Iris pigment epithelial cell (primary cell): Measurements from ENCODE around the gene UBE2A.

Experiments
- DNase-seq: peaks from one replicate; pipeline ENCODE4 v3.0.0-alpha.2; 2011; ENCODE audit warnings: low read depth

The UBE2A gene

DNA sequence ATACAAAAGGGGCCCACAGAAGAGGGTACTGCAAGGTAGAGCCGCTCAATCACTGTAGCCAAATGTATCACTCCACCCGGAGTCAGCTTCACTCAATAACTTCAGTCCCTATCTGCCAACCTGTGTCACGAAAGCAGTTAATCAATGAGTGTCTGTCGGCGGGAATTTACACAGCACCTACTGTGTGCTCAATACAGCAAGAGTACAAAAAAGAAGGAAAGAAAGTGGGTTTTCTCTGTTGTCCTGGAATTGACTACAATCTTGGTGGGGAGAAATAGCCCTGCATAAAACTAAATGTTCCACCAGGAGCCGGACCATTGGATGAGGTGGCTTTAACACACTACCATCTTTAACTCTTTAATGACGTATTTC, 32.6 kb downstream of the UBE2A start:
- no peak for DNase-seq

GRCh38 chrX:119614776-119615175, 40.4 kb downstream of the UBE2A start:
- no peak for DNase-seq

- DNase-seq: no peak
Measured at GRCh38 chrX:119617517-119618164, 43.3 kb downstream of the UBE2A start.

GRCh38 chrX:119618439-119618838, 44.1 kb downstream of the UBE2A start:
- DNase-seq: no peak

DNA sequence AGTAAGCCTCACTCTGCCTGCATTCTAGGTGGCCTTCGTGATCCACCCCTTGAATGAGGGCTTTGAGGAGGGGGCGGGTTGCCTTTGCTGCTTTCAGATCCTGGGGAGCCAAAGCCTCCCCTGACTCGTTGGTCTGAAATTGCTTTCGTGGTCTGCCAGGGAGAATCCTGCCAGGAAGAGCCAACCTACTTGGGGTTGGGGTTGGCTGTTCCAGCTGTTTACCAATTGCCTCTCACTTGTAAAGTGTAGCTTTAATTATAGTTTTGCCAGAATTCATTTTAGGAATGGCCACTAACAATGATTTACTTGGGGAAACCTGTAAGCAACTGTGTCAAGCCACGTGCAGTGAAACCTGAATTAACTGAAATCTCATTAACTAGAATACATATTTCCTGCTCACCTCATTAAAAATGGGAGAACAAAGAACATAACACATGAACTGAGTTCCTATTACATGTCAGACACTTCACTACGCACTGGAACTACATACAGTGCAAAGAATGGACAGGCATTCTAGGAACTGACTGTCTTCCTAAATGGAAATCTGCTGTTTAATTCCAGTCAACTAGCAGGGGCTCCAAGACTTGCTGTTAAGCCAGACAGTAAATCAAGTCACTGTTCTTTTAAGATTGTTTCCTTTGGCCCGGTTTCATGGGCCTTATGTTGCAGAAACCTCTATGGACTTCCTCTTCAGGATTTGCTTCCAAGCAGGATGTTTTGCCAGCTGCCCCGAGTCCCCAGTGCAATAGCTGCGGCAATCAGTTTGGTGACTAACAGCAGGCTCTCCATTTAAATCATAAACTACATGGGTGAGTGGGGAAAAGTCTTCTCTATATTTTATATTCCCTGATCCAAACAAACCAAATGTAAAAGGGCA, 48.2 kb downstream of the UBE2A start:
- peak; percentile 52 for DNase-seq

DNA sequence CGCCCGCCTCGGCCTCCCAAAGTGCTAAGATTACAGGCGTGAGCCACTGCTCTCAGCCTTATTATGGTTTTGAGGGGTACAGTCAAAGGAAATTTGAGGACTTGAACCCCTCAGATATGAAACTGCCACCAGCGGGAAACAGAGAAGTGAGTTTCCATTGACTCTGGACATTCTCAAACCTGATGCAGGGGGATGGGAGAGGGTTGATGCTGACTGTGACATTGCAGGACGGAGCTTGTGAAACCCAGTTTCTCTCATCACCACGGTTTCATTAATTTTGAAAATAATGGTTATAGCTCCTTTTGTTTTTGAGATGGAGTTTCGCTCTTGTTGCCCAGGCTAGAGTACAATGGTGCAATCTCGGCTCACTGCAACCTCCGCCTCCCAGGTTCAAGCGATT, 50.1 kb downstream of the UBE2A start:
- DNase-seq: no peak

- DNase-seq: no peak
Measured at GRCh38 chrX:119624951-119625668, 50.7 kb downstream of the UBE2A start.

DNA sequence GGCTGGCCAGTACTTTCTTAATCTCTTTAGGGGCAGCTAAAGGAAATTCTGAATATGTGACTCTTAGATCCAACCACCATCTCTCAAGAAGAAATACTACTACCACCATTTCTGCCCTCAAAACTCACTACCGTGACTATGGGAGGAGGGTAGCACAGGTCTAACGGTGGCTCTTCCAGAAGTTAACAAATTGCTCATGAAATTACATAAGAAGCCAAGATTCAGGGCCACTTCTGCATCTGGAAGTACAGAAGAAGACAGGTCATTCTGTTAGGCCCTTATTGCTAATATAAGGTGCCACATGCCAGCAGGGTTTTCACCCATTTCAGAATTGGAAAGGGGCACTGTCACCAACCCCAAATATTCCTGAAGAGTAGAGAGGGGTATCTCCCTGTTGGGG, 51.5 kb downstream of the UBE2A start:
- DNase-seq: no peak
